Mesothelial cell of epicardium (in vitro differentiated cells): ENCODE data around the gene TSHR. TPM values are rescaled to one million over a fixed set of nuclear protein-coding genes. Genes with fewer than 3 reads are reported as not detected.

ENCODE experiments used
- DNase-seq, 2 experiments: peaks; one replicate each; pipeline ENCODE4 v3.0.0; 2021; ENCODE audit warnings: low spot score in 2 of 2; ENCODE audit not compliant: unreplicated experiment in 2 of 2
- H3K27ac Mint-ChIP-seq: 2 replicates; pipeline ENCODE4 v1.8.0; 2021; ENCODE audit warnings: mixed read lengths
- H3K27me3 Mint-ChIP-seq: 2 replicates; pipeline ENCODE4 v1.8.0; 2021; ENCODE audit warnings: low read depth, mixed read lengths
- H3K36me3 Mint-ChIP-seq: 2 replicates; pipeline ENCODE4 v1.8.0; 2021; ENCODE audit warnings: mixed read lengths
- H3K4me1 Mint-ChIP-seq: 2 replicates; pipeline ENCODE4 v1.8.0; 2021; ENCODE audit warnings: mixed read lengths
- H3K4me3 Mint-ChIP-seq: 2 replicates; pipeline ENCODE4 v1.8.0; 2021; ENCODE audit warnings: mild to moderate bottlenecking, moderate library complexity, mixed read lengths
- H3K9me3 Mint-ChIP-seq: 2 replicates; pipeline ENCODE4 v1.8.0; 2021; ENCODE audit warnings: mixed read lengths
- CTCF ChIP-seq: fragments of 200-600 bp; sonication (generic); IDR thresholded peaks from one replicate; pipeline ENCODE4 v1.5.0; 2021; ENCODE audit warnings: antibody characterized with exemption; ENCODE audit not compliant: unreplicated experiment
- total RNA-seq: library from RNA; stranded (reverse); gene quantifications from 3 replicates; pipeline ENCODE4 v1.2.1, GENCODE V29; 2021

The TSHR gene
- total RNA-seq, 1 donor from 2014 or later: not detected

GRCh38 chr14:80987235-80988032 lies 32.0 kb downstream of the TSHR start:
- peaks cover 14% of the 10 kb centered on the region for H3K27me3 Mint-ChIP-seq
- H3K36me3 Mint-ChIP-seq: no peaks in the 10 kb centered on the region
- peak; percentile 82 for TF ChIP-seq CTCF
- H3K27ac Mint-ChIP-seq: no peak overlapping the region
- no peak overlapping the region for H3K4me3 Mint-ChIP-seq
- peak; percentile 28 to 61 for DNase-seq
- no peaks in the 10 kb centered on the region for H3K4me1 Mint-ChIP-seq
- no peaks in the 10 kb centered on the region for H3K9me3 Mint-ChIP-seq

- H3K36me3 Mint-ChIP-seq: no peaks in the 10 kb centered on the region
- H3K9me3 Mint-ChIP-seq: no peaks in the 10 kb centered on the region
- H3K4me3 Mint-ChIP-seq: no peak overlapping the region
- no peak for TF ChIP-seq CTCF
- DNase-seq: no peak
- no peaks in the 10 kb centered on the region for H3K4me1 Mint-ChIP-seq
- peaks cover 18% of the 10 kb centered on the region for H3K27me3 Mint-ChIP-seq
- no peak overlapping the region for H3K27ac Mint-ChIP-seq
These were observed 32.8 kb downstream of the TSHR start for GRCh38 chr14:80988192-80988591.

GRCh38 chr14:80988735-80989429 lies 33.5 kb downstream of the TSHR start:
- TF ChIP-seq CTCF: no peak
- Mint-ChIP-seq H3K4me1 (no peaks in the 10 kb centered on the region), H3K27ac (no peak overlapping the region), H3K27me3 (peaks cover 19% of the 10 kb centered on the region), H3K4me3 (no peak overlapping the region), H3K9me3 (no peaks in the 10 kb centered on the region), H3K36me3 (no peaks in the 10 kb centered on the region)
- DNase-seq: no peak

GRCh38 chr14:80992580-80992979 lies 37.2 kb downstream of the TSHR start:
- Mint-ChIP-seq H3K36me3 (no peaks in the 10 kb centered on the region), H3K27ac (no peak overlapping the region), H3K4me3 (no peak overlapping the region), H3K27me3 (peaks cover 38% of the 10 kb centered on the region), H3K9me3 (no peaks in the 10 kb centered on the region), H3K4me1 (no peaks in the 10 kb centered on the region)
- TF ChIP-seq CTCF: no peak
- DNase-seq: no peak

- Mint-ChIP-seq H3K36me3 (no peaks in the 10 kb centered on the region), H3K4me1 (no peaks in the 10 kb centered on the region), H3K9me3 (no peaks in the 10 kb centered on the region), H3K27ac (no peak overlapping the region), H3K4me3 (no peak overlapping the region), H3K27me3 (peaks cover 63% of the 10 kb centered on the region)
- no peak for DNase-seq
- TF ChIP-seq CTCF: no peak
These were observed 40.9 kb downstream of the TSHR start for GRCh38 chr14:80996049-80996901.
